ENCODE data around the gene ITFG2.

The ITFG2 gene

DNA sequence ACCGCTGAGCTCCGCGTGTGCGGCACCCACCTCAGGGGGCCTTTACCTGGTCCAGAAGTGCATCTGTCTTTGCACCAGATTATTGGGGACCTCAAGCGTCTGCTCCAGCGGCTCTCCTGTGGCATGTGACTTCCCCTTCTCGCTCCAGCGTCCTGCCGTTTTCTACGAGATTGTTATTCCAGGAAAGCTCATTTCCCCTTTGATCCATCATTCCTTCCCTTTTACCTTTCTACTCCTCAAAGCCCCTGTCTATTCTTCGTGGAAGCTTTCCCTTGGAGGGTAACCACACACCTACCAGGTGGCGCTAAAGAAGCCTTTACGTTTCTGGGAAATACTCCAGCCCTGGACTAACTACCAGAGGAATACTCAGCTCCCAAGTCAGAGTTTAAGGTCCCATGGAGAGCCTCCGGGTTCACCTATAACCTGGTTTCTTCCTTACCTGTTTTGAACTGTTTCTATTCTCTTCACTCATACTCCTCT is 16.2 kb upstream of the ITFG2 start:
- TF ChIP-seq, protein P1, sequence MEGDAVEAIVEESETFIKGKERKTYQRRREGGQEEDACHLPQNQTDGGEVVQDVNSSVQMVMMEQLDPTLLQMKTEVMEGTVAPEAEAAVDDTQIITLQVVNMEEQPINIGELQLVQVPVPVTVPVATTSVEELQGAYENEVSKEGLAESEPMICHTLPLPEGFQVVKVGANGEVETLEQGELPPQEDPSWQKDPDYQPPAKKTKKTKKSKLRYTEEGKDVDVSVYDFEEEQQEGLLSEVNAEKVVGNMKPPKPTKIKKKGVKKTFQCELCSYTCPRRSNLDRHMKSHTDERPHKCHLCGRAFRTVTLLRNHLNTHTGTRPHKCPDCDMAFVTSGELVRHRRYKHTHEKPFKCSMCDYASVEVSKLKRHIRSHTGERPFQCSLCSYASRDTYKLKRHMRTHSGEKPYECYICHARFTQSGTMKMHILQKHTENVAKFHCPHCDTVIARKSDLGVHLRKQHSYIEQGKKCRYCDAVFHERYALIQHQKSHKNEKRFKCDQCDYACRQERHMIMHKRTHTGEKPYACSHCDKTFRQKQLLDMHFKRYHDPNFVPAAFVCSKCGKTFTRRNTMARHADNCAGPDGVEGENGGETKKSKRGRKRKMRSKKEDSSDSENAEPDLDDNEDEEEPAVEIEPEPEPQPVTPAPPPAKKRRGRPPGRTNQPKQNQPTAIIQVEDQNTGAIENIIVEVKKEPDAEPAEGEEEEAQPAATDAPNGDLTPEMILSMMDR (IDR thresholded peaks at IDR 0.05; ENCODE audit: low read depth, low read length): no peak
- H3K4me3 ChIP-seq (ENCODE audit: low read depth, low read length): peak overlapping the region; percentile 75

DNA sequence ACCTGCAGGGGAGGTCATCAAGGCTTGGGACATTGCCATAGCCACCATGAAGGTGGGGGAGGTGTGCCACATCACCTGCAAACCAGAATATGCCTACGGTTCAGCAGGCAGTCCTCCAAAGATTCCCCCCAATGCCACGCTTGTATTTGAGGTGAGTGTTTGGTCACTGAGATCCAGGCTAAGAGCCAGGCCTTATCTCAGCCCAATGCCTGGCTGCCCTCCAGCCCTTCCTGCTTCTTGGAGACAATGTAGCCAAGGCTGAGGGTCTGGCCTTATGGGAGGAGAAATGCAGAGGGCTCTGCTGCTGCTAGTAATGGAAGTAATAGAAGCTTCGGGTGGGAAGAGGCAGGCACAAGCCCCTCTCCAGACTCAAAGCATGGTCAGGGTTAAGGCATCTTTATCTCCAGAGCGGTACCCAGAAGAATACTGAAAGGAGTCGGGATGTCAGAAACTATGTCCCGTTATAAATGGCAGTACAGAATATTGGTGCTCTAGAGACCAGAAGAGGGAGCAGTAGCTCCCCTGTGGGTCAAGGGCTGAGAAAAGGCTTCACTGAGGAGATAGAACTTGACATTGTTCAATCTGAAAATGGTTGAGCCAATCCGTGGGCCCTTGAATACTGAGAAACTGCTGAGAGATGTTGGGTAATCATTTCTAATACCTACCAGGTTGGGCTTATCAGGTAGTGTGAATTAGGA is 14.6 kb upstream of the ITFG2 start:
- H3K4me3 ChIP-seq (ENCODE audit: low read depth, low read length): no peak overlapping the region
- TF ChIP-seq, protein P1 (IDR thresholded peaks at IDR 0.05; ENCODE audit: low read depth, low read length): no peak

DNA sequence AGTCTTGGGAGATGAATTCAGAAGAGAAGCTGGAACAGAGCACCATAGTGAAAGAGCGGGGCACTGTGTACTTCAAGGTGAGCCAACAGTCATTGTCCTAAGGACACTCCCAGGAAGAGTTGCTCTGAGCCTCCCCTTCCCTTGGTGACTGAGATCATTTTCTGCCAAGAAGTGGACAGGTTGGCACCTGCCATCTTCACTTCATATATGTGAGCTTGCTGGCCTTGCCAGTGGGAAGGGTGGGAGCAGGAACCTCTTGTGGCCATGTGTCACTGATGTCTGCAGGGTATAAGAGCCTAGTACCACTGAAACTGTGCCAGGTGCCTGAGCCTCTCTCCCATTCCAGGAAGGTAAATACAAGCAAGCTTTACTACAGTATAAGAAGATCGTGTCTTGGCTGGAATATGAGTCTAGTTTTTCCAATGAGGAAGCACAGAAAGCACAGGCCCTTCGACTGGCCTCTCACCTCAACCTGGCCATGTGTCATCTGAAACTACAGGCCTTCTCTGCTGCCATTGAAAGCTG is 12.4 kb upstream of the ITFG2 start:
- TF ChIP-seq, protein P1 (IDR thresholded peaks at IDR 0.05; ENCODE audit: low read depth, low read length): no peak
- H3K4me3 ChIP-seq (ENCODE audit: low read depth, low read length): no peak overlapping the region

DNA sequence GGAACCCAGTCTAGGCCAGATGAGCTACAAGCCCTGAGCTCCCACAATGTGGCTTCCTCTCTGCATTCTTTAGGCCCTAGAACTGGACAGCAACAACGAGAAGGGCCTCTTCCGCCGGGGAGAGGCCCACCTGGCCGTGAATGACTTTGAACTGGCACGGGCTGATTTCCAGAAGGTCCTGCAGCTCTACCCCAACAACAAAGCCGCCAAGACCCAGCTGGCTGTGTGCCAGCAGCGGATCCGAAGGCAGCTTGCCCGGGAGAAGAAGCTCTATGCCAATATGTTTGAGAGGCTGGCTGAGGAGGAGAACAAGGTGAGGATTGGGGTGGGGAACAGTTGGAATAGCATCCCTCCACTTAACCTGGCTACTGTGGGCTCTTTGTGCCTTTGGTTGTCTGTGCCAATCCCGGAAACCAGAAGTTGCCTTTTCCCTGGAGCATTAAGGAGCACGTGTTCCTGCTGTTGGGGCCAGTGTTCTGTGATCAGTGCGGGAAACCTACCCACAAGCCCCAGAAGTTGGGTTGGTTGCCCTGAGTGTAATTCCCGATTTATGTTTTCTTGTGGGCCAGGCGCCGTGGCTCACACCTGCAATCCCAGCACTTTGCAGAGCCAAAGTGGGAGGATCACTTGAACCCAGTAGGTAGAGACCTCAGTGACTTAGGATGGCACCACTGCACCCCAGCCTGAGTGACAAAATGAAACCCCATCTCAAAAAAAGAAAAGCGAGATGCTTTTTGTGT is 11.3 kb upstream of the ITFG2 start:
- no peak overlapping the region for H3K4me3 ChIP-seq (ENCODE audit: low read depth, low read length)
- TF ChIP-seq, protein P1 (IDR thresholded peaks at IDR 0.05; ENCODE audit: low read depth, low read length): no peak

DNA sequence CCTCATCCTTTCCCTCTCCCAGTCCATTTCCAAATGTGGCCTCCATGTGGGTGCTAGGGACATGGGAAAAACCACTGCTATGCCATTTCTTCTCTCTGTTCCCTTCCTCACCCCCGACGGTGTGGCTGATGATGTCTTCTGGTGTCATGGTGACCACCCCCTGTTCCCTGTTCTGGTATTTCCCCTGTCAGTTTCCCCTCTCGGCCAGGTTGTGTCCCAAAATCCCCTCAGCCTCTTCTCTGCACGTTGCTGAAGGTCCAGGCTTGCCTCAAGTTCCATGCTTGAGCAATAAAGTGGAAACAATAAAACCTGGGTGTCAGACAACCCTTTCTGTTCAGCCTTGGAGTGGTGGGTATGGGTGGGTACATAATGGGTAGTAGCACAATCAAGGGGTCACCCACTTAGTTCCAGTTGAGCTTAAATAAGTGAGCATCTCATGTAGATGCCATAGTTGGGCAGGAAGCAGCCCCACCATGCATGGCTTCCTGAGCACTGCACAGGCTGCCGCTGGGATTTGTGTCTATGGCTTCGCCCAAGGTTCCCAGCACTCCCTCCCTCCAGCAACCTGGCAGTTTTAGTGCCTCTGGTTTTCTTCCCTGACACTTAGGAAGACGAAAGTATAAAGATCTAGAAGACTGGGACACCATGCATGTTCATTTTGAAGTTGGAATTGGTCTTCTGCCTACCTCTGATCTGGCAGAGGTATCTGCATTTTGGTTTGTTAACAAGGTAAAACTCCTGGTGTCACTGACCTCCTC is 8.7 kb upstream of the ITFG2 start:
- TF ChIP-seq, protein P1 (IDR thresholded peaks at IDR 0.05; ENCODE audit: low read depth, low read length): no peak
- no peak overlapping the region for H3K4me3 ChIP-seq (ENCODE audit: low read depth, low read length)

DNA sequence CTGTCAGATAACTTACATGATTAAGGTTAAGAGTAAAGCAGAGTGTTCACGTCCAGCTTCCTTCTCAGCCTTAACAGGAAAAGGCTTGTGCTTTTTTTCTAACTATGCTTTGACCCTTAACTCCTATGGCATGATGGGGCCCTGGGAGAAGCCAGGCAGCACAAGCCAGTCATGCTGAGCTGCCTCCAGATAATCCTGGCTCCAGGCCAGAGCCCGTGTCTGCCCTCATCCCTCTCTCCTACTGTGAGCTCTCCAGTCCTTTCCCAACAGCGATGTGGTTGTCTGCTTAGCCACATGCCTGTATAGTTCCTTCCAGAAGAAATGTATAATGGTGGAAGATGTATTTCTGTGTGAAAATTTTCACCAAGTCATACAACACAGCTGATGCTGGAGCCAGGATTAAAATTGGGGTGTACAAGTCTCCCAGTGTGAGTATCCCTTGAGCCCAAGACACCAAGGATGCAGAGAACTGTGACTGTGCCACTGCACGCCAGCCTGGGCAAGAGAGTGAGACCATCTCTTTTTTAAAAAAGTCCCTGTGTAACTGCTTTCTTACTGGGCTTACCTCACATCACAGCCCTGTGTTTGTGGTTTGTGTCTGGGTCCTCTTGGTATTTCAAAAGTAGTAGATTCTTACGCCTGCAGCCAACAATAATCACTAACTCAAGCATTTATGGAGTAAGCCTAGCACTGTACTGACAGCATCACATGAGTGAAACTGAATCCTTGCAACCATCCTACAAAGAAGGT is 7.9 kb upstream of the ITFG2 start:
- H3K4me3 ChIP-seq (ENCODE audit: low read depth, low read length): no peak overlapping the region
- TF ChIP-seq, protein P1 (IDR thresholded peaks at IDR 0.05; ENCODE audit: low read depth, low read length): no peak
